ENCODE data around the gene CNOT8.
"Not testable (repeated sequence)": the region's sequence is repeated elsewhere in the genome, so short reads cannot be mapped to it uniquely, and the experiment has no call there.

Gene CNOT8

DNA sequence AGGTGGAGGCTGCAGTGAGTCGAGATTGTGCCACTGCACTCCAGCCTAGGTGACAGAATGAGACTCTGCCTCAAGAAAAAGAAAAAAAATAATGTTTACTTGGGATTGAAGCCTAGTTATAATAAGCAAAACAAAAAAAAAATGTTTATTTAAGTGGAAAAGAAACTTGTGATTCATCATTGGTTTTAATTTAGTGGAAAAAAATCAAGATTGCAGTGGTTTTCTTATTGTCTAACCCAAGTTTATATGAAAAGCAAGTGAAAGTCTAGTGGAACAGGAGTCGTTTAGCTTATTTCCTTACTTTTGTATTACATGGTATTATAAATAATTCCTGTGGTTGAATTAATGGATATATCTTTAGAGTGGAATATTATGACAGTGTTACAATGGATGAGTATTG lies 8.4 kb downstream of the CNOT8 start:
- no peak for DNase-seq

DNA sequence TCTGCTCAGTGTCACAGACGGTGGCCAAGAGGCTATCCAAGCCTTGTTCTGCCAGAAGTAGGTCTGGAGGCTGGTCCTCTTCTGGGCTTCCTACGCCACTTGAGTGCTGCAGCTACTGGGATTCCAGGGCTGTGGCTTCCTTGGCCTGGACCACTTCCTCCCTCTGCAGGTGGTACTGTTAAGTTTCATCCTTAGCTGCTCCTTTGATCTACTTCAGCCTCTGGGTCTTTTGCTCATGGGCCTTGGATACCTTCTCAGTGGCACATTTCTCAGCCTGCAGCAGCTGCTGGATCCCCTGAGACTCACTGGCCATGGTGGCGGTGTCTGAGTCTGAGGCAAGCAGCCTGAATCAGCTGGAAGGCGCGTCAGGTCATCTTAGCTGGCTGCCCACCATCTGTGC lies 10.3 kb downstream of the CNOT8 start:
- no peak for DNase-seq

DNA sequence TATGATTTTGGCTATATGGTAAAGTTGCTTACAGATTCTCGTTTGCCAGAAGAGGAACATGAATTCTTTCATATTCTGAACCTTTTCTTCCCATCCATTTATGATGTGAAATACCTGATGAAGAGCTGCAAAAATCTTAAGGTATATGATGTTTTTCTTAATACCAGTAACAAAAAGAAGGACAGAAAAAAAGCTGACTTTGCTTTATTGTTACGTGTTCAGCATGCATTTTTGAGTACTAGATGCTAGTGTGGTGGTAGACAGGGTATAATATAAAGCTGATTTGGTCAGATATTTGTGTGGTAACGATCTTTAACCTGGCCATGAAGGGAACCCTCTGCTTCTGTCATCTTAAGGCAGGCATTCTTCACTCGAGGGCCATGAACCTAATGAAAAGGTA lies 13.3 kb downstream of the CNOT8 start:
- DNase-seq, result no peak

DNA sequence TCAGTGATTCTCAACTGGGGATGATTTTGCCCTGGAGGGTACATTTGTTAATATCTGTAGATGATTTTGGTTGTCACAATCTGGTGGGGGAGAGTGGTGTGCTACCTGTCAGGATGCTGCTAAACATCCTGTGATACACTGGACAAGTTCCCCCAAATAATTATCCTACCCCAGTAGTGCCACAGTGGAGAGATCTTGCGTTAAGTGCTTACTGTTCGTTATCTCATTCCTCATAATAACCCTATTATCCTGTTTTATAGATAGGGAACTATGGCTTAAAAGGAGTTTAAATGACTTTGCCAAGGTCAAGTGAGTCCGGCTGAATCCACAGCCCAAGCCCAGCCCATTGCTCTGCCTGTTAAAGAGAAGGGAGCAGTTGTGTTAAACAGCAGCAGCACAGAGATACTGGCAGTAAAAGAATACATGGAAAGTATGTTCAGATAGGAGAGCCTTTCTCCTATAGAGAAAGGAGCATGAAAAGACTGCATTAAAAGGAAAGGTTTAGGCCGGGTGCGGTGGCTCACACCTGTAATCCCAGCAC lies 15.4 kb downstream of the CNOT8 start:
- no peak for DNase-seq

DNA sequence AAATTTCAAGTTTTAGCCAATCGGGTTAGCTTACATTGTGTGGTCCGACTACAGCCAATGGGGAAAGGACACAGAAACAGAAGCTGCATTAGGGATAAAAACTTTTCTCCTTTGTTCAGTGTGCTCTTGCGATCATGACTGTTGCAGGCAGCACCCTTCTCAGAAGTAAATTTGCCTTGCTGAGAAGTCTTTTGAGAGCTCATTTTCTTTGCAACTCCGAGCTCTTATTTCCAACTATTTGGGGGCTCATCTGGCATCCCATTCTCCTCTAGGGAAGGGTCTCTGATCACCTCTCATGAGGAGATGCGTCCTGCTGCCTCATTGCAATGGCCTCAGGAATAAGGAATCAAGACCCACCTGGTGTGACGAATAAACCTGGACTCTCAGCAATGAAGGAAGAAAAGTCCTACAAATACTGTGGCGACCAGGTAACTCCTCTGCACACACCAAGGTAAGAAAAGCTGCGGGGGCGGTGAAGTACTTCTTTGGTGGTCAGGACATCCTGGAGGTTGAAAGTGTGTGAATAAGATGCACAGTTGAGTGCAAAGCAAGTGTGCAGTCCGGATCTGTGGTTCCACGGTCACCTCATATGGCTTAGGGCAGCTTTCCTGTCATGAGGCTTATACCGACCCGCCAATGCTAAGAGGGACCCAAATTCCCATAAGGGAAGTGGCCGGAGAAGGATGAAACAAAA lies 20.4 kb downstream of the CNOT8 start:
- DNase-seq, result no peak

DNA sequence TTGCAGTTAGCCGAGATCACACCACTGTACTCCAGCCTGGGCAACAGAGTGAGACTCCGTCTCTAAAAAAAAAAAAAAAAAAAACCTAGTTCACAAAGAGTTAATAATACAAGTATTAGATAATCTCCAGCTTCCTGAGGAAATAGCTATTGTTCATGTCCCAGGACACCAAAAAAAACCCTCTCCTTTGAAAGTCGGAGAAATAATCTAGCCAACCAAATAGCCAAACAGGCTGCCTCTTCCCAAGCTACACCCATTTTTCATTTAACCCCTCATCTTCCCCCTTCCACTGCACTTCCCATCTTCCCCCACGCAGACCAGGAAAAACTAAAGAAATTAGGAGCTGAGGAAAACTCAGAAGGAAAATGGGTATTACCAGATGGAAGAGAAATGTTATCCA lies 23.6 kb downstream of the CNOT8 start:
- no peak for DNase-seq

DNA sequence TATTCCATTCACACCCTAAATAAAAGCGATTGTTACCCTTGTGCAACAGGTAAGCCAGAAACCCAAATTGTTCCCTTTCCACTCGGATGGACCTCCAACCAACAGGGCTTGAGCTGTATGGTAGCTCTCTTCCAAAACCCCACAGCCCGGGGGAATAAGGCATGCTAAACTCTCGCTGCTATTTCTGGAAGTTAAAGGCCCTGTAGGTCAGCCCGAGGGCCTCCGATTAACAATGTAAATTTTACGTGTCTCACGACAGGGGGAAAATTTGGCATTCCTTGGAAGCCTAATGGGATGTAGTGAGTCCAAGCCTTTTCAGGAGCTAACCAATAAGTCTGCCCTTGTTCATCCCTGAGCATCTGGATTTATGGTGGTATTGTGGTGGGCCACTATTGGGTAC lies 26.0 kb downstream of the CNOT8 start:
- DNase-seq, result no peak

DNA sequence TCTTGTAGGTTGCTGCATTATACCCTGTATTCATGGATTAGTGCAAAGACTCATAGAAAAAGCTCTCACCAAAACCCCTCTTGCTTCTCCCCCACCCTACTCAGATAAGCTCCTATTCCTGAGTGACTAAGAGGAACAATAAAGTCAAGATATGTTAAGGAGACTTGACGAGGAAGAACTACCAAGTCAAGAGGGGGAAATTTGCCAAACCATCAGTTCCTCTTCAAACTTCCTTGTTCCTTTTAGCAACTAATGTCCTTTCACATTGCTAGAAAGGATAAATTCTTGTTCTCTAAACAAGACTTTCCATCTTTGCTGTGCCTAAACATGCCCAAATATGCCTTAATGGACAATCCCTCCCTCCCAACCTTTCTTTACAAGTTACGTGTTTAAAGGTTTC lies 27.0 kb downstream of the CNOT8 start:
- DNase-seq, result no peak

DNA sequence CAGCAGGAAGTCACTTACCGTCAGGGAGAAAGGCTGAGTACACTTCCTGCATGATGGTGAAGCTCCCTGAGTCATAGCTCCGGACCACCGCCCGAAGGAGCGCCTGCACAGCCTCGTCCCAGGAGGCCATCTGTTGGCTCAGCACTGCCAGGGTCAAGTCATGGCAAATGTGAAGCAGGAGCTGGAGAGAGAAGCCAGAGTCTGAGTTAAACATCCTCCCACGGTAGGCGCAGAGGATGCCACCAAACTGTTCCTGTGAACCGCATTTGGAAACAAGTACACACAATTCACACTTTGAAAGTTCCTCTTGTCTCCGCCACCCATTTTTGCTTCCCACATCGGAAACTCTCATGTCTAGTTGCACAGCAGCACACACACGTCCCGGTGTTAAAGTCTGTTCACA lies 33.9 kb downstream of the CNOT8 start:
- DNase-seq, result no peak

DNA sequence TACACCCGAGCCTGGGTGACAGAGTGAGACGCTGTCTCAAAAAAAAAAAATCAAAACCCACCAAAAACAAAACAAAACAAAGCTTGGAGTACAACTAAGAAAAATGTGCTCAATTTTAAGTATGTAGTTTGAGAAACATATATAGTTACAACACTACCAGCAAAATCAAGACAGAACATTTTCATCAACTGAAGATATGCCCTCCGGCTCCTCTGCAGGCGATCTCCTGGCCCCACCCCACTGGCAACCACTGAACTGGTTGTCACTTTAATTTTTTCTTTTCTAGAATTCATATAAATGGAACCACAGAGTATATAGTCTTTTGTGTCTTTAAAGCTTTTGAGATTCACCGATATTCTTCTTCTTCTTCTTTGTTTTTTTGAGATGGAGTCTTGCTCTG lies 35.0 kb downstream of the CNOT8 start:
- DNase-seq, result no peak

DNA sequence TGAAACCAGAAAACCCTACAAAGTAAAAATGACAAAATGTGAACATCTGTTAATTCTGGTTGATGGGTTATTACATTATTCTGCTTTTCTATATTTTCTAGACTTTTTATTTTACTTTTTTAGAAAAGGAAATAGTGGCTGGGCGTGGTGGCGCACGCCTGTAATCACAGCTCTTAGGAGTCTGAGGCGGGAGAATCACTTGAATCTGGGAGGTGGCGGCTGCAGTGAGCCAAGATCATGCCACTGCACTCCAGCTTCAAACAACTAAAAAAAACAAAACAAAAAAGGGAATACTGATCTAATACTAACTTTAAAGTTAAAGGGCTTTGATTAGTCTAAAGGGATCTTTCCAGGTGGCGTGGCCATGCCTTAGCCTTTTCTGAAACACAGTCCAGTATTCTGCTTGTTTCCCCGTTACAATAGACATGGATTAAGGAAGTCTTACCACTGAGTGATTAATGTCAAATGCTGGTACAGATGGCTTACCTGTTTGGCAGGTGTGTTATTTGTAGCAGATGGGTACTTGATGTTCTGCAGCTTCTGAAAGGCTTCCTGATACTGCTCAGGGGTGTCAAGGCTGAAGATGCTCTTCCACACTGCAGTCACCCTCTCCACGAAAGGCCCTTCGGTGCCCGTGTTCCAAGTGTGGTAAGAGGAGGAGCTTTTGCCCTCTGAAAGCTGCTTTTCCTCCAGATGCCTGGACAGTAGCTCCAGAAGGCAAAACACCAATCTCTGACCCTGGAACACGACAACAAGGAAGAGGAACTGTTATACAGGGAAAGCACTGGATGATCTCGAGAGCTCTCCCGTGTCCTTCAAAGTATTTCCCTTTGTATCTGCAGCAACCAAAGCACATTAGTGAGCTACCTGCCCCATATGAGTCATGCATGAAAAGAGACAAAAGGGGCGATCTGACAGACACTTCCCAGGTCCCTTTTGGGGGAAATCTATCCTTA lies 37.5 kb downstream of the CNOT8 start:
- DNase-seq, result no peak

DNA sequence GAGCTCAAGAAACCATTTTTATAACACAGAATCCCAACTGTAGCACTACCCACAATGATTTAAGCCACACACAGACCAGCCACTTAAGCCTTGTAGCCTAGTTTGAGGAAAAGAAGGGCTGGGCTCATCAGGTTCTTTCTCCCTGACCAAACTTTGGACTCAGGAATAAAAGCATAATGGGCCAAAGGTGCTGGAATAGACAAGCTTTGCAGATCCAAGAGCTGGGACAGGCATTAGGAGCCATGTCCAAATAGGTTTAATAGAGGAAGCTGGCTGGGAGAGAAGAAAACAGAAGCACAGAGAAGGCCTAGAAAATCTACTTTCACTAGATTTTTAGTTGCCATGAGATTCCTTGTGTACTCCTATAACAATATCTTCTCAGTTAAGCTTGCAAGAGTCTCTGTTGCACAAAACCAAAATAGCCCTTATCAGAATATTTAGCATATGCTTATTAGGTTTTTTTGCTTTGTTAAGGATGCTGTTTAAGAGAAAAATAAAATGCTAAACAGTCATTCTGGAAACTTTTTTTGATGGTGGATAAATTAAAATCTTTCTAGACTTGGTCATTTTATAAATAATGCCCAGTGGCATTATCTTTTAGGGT lies 38.2 kb downstream of the CNOT8 start:
- DNase-seq, result no peak

DNA sequence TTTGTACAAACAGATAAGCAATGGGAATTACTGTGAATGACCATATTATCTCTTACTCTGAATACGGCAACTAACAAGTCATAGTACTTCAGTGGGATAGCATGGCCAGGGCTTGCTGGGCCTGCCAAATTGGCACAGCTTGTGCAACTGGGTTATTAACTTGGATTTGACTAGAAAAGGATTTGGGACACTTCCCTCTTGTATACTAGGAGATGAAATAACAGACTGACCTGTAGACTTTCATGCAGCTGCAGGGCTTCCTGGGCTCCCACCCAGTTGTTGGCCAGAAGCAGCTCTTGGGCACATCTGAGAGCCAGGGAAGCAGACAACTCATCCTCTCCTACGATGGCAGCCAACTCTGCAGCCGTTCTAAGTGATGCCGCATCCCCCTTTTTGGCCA lies 39.8 kb downstream of the CNOT8 start:
- DNase-seq, result peak; percentile 46

DNA sequence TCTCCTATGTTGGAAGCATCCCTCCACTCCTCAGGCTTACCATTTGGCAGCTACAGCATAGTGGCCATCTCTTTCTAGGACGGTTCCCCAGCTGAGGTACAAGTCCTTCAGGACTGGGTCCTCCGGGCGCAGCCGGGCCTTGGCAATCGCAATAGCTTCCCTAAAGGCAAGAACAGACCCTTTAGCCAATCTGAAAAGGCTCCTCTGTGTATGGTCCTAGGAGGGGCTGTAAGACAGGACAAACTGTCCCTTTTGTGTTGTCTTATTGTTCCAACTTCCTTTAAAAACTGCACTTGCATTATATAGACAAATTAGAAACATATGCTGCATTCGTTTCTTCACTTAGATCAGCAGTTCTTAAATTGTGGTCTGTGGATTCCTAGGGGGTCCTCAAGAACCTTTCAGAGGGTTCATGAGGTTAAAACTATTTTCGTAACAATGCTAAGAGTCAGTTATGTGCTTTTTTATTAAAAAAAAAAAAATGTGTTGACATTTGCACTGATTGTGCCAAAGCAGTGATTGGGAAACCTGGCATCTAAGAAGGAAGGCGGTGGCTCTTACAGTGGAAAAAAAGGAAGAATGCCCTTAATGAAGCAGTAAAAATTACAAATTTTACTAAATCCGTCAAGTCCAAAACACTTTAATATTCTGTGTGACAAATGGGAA lies 40.9 kb downstream of the CNOT8 start:
- peak; percentile 34 for DNase-seq

DNA sequence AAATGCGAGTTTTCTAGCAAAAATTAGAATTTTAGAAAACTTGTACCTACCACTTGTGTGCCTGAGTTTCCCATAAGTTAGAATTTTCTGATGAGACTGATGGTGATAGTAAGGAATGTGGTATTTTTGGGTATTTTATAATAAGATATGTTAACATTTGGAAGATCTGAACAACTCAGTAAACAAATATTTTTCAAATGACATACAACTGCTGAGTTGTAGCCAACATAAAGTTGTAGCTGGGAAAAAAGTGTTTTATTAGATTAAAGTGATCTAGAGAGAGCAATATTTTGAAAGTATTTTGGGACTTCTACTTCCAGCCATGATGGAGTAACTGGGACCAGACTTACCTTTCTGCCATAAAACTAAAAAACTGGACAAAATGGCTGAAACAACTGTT lies 41.6 kb downstream of the CNOT8 start:
- DNase-seq, result no peak

DNA sequence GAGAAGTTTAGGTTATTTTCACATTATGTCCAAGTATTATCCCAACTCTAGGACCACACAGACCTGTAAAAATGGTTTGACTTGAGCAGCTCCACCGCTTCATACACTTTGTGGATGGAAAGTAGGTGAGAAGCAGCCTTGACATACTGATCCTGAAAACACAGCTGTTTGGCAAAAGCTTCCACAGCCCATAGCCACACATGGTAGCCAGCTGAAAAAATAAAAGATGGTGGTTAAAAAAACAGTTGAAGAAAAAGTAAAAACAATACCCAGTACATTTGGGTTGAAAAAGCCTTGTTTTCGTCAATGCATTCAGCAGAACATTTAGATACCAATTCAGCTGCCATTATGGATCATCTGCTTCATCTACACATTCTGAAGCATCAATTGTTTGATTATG lies 42.8 kb downstream of the CNOT8 start:
- no peak for DNase-seq

DNA sequence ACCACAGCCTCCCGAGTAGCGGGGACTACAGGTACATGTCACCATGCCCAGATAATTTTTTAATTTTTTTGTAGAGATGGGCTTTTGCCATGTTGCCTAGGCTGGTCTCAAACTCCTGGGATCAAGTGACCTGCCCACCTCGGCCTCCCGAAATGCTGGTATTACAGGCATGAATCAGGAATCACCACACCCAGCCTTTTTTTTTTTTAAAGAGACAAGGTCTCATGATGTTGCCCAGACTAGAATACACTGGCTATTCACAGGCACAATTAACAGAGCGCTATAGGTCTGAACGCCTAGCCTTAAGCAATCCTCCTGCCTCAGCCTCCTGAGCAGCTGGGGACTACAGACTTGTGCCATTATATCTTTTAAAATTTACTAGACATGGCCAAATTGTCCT lies 43.5 kb downstream of the CNOT8 start:
- no peak for DNase-seq

DNA sequence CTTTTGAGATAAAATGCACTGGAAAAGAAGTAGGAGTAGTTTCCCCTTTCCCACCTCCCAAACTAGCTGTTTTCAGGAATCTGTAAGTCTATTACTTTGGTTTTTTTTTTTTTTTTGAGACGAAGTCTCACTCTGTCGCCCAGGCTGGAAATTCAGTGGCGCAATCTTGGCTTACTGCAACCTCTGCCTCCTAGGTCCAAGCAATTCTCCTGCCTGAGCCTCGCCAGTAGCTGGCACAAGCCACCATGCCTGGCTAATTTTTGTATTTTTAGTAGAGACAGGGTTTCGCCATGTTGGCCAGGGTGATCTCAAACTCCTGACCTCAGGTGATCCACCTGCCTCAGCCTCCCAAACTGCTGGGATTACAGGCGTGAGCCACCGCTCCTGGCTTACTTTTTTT lies 47.2 kb downstream of the CNOT8 start:
- not testable (repeated sequence) for DNase-seq

DNA sequence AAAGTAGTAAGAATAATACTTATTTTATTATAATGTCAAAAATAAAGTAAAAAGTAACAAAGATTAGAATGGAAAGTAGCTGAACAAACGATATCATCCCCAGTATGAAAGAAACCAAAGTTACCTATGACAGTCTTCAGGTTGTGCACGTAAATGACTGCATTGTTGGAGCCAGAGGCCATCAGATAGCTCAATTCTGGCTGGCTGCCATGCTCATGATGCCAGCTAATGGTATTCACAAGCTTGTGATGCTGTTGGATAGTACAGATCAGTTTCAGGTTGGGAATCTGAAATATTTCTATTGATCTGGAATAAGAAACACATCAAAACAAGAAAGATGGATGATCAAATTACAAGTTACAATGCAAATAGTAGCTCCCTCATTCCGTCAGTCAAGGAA lies 58.4 kb downstream of the CNOT8 start:
- DNase-seq, result no peak

DNA sequence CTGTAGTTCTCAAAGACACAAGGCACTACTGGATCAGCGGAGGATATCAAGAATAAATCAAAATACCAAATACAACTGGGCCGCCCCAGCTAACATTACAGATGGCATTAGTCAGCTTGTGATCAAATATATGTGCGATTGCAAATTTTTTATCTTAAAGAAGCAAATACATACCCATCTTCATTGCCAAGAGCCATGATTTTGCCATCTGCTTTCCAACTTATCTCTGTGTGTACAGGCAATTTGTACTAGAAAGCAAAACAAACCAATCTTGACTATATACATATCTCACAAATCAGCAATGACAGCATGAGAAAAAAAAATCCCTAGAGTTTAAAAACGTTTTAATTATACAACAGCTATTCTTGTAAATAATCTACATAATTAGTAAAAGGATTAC lies 59.3 kb downstream of the CNOT8 start:
- DNase-seq, result no peak

DNA sequence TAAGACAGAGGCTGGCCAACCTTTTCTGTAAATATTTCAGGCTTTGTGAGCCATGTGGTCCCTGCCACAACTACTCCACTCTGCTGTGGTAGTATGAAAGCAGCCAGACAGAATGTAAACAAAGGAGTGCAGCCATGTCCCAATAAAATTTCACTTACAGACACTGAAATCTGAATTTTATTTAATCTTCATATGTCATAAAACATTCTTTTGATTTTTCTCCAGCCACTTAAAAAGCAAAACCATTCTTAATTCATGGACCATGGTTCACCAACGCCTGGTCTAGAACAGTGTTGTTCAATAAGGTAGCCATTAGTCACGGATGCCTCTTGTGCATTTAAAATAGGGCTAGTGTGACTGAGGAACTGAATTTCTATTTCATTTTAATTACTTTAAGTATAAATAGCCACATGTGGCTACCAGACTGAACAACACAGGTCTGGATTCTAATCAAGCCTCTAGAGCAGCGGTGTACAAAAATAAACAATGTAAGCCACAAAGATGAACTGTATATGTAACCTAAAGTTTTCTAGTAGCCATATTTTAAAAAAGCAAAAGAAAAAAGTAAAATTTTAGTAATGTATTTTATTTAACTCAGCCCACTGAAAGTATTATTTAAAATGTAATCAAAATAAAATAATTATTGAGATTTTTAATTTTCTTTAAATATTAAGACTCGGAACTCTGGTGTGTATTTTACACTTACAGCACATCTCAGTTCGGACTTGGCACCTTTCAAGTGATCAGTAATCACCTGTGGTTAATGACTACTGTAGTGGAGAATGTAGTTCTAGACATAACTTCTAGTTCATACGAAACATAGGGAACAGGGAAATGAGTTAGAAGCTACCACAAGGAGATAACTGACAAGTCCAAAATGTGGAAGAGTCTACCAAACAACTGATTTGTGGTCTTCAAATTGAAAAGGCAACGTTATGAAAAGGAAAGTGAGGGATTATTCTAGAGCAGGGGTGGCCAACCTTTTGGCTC lies 65.3 kb downstream of the CNOT8 start:
- DNase-seq, result no peak

Measured in left hindlimb (tissue), 1 donor.